ENCODE results near the gene HILPDA.
A peak's percentile ranks its signal among the peaks of the same experiment; 100 is the strongest.
"Not testable (repeated sequence)": the region's sequence is repeated elsewhere in the genome, so short reads cannot be mapped to it uniquely, and the experiment has no call there.

HILPDA gene

GRCh38 chr7:128434413-128435326, 21.0 kb upstream of the HILPDA start:
- DNase-seq, result no peak

GRCh38 chr7:128435327-128435686, 20.4 kb upstream of the HILPDA start:
- no peak for DNase-seq

- no peak for DNase-seq
These were observed 18.0 kb upstream of the HILPDA start for GRCh38 chr7:128437426-128438332.

GRCh38 chr7:128442356-128442755, 13.3 kb upstream of the HILPDA start:
- no peak for DNase-seq

- no peak for DNase-seq
These were observed 11.7 kb upstream of the HILPDA start for GRCh38 chr7:128443831-128444600.

GRCh38 chr7:128446306-128446705, 9.4 kb upstream of the HILPDA start:
- no peak for DNase-seq

GRCh38 chr7:128447941-128448564, 7.6 kb upstream of the HILPDA start:
- no peak for DNase-seq

GRCh38 chr7:128448751-128449302, 6.9 kb upstream of the HILPDA start:
- DNase-seq, result no peak

GRCh38 chr7:128450409-128450808, 5.3 kb upstream of the HILPDA start:
- no peak for DNase-seq

- no peak for DNase-seq
These were observed 4.8 kb upstream of the HILPDA start for GRCh38 chr7:128450913-128451312.

- no peak for DNase-seq
These were observed 3.1 kb upstream of the HILPDA start for GRCh38 chr7:128452552-128452951.

- no peak for DNase-seq
These were observed 1.6 kb upstream of the HILPDA start for GRCh38 chr7:128453836-128454804.

- no peak for DNase-seq
These were observed 703 bp upstream of the HILPDA start for GRCh38 chr7:128454808-128455542.

GRCh38 chr7:128456255-128456725, 612 bp downstream of the HILPDA start:
- DNase-seq, result no peak

GRCh38 chr7:128457385-128457784, 1.7 kb downstream of the HILPDA start:
- DNase-seq, result not testable (repeated sequence)

GRCh38 chr7:128458956-128459355, 3.3 kb downstream of the HILPDA start:
- no peak for DNase-seq

GRCh38 chr7:128459394-128459878, 3.8 kb downstream of the HILPDA start:
- DNase-seq, result peak; percentile 43 to 47

- no peak for DNase-seq
These were observed 6.8 kb downstream of the HILPDA start for GRCh38 chr7:128462460-128462859.

- DNase-seq, result not testable (repeated sequence)
These were observed 7.7 kb downstream of the HILPDA start for GRCh38 chr7:128463345-128463744.

- not testable (repeated sequence) for DNase-seq
These were observed 8.3 kb downstream of the HILPDA start for GRCh38 chr7:128463933-128464332.
